Coronary artery (tissue), 2 donors: ENCODE measurements around the gene SAMD11.

ENCODE experiments used
- DNase-seq: peaks from one replicate; pipeline ENCODE4 v3.0.0-alpha.2; 2017; ENCODE audit warnings: low spot score
- H3K27ac ChIP-seq, 2 donors: fragments of 200-600 bp; sonication (generic); one replicate each; pipeline ENCODE4 v1.5.1; 2016 to 2019
- H3K4me3 ChIP-seq: fragments of 200-600 bp; sonication (generic); 2 replicates; pipeline ENCODE4 v1.5.1; 2016; ENCODE audit warnings: mild to moderate bottlenecking, moderate library complexity
- TF ChIP-seq, protein P1 (sequence below): fragments of 200-600 bp; sonication (generic); IDR thresholded peaks from one replicate; pipeline ENCODE4 v1.5.1; 2019; ENCODE audit warnings: antibody characterized with exemption

Gene SAMD11

DNA sequence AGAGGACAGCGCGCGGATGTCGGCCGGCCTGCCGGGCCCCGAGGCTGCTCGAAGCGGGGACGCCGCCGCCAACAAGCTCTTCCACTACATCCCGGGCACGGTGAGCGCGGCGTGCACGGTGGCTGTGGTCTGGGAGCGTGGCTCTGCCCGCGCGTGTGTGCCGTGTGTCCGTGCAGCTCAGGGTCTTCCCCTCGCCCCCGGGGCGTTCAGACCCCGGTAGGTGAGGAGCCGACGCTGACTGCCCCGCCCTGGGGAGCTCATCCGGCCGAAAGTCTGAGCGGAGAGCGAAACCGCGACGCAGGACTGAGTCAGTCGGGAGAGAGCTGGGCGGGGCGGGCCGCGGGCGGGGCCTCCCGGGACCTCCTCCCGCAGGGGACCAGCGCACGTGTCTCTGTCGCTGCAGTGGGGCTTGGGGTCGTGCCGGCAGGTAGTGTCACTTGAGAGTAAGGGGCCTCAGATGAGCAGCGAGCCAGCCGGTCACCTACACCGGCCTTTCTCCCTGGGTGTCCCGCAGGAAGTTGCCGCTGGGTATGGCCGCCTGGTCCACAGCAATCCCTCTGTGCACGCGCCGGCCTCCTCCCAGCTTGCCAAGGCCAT, 43.1 kb downstream of the SAMD11 start:
- TF ChIP-seq, protein P1, sequence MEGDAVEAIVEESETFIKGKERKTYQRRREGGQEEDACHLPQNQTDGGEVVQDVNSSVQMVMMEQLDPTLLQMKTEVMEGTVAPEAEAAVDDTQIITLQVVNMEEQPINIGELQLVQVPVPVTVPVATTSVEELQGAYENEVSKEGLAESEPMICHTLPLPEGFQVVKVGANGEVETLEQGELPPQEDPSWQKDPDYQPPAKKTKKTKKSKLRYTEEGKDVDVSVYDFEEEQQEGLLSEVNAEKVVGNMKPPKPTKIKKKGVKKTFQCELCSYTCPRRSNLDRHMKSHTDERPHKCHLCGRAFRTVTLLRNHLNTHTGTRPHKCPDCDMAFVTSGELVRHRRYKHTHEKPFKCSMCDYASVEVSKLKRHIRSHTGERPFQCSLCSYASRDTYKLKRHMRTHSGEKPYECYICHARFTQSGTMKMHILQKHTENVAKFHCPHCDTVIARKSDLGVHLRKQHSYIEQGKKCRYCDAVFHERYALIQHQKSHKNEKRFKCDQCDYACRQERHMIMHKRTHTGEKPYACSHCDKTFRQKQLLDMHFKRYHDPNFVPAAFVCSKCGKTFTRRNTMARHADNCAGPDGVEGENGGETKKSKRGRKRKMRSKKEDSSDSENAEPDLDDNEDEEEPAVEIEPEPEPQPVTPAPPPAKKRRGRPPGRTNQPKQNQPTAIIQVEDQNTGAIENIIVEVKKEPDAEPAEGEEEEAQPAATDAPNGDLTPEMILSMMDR = no peak
- DNase-seq = no peak
- Histone ChIP-seq H3K27ac (peak overlapping the region in 1 of 2 donors; percentile 79), H3K4me3 (peak overlapping the region; percentile 96)

DNA sequence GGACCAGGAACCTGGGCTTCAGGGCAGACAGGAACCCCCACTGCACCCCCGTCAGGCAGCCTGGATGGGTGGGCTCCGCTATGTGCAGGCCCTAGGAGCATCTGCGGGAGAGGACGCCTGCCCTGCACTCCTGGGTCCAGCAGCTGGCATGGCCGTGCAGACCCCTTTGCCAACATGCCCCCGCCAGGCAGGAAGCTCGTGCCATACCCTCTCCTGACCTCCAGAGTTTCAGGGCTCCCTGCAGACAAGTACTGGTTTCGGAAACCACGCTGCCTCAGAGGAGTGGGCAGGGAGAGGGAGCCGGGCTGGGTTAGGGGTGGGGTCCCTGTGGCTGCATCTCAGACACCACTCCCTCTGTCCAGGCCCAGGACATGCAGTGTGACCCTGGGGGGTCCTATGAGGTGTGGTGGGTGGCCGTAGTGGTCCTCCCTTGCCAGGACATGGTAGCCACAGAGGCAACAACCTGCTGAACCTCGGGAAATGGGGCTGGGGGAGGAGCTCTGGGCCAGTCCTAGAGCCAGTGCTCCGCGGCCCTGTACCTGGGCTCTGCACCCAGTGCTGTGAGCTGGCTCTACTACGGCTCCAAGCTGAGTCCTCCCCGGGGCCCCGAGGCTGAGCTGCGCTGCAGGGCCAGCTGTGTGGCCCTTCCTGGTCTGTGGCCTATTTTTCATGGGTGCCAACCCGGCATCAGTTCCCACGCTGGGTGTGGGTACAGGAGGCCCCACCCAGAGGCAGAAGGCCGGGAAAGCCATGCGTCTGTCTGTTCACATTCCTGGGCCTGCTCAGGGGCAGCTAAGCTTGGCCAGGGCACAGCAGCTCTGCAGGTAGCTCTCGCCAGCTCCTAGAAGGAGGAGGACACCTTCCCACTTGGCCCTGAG, 44.0 kb downstream of the SAMD11 start:
- Histone ChIP-seq H3K27ac (no peak overlapping the region), H3K4me3 (no peak overlapping the region)
- no peak for DNase-seq
- TF ChIP-seq, protein P1 = no peak

DNA sequence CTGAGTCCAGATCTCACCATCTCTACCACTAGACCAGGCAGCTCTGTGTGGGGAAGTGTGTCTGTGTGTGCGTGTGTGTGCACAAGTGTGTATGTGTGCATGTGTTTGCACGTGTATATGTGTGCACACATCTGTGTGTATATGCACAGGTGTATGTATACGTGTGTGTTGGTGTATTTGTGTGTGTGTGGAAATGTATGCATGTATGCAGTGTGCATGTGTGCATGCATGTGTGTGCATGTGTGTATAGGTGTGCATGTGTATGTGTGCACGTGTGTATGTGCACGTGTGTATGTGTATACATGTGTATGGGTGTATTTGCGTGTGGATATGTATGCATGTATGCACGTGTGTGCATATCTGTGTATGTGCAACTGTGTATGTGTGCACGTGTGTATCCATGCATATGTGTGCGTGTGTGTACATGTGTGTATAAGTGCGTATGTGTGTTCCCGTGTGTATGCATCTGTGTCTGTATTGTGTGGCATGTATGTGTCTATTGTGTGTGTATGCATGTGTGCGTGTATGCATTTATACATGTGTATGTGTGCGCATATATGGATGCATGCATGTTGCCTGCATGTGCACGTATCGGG, 45.6 kb downstream of the SAMD11 start:
- TF ChIP-seq, protein P1 = no peak

DNA sequence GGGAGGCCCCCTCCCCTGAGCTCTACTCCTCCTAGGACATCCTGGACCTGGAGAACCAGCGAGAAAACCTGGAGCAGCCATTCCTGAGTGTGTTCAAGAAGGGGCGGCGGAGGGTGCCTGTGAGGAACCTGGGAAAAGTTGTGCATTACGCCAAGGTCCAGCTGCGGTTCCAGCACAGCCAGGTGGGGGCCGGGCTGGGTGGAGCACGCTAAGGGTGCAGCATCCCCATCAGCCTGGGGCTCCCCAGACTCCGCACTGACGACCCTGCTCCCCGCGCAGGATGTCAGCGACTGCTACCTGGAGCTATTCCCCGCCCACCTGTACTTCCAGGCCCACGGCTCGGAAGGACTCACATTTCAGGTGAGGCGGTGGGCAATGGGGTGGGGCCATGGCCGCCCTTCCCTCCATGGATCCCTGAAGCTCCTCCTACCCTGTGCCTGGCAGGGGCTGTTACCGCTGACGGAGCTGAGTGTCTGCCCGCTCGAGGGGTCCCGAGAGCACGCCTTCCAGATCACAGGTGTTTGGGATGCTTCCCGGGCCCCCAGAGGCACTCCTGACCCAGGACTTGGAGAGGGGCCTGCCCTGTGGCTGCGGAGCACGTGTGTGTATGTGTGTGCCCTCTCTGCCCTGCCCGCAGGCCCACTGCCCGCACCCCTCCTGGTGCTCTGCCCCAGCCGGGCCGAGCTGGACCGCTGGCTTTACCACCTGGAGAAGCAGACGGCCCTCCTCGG, 46.7 kb downstream of the SAMD11 start:
- Histone ChIP-seq H3K27ac (no peak overlapping the region), H3K4me3 (no peak overlapping the region)
- DNase-seq = no peak
- TF ChIP-seq, protein P1 = no peak

More for the DNA sequence above, 45.6 kb downstream of the SAMD11 start:
- Histone ChIP-seq H3K27ac (no peak overlapping the region), H3K4me3 (no peak overlapping the region)
- DNase-seq = no peak

DNA sequence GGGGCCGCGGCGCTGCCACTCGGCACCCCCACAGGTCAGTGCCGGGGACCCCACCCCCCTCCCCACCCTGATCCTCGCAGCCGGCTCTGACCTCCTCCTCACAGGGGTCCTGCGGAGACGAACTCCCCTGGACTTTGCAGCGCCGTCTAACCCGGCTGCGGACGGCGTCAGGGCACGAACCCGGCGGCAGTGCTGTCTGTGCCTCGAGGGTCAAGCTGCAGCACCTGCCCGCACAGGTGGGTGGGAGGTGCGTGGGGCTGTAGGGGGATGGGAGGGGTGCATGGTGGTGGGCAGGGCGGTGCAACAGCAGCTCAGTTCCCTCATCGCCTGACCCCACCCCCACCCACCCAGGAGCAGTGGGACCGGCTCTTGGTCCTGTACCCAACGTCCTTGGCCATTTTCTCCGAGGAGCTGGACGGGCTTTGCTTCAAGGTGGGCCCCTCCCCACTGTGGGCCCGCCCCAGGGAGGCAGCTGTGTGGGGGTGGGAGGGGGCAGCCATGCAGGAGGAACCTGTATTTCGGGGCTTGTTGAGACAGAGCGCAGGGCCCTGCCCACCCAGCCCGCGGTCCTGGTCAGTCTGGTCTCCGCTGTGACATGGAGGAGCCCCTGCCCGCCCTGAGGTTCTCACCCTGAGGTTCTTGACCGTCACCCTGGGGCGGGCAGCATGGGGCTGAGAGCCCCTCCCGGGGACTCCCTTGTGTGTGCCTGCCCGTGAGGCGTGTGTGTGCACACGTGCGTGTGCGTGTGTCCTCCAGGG, 47.4 kb downstream of the SAMD11 start:
- Histone ChIP-seq H3K27ac (no peak overlapping the region), H3K4me3 (no peak overlapping the region)
- no peak for DNase-seq
- TF ChIP-seq, protein P1 = no peak

DNA sequence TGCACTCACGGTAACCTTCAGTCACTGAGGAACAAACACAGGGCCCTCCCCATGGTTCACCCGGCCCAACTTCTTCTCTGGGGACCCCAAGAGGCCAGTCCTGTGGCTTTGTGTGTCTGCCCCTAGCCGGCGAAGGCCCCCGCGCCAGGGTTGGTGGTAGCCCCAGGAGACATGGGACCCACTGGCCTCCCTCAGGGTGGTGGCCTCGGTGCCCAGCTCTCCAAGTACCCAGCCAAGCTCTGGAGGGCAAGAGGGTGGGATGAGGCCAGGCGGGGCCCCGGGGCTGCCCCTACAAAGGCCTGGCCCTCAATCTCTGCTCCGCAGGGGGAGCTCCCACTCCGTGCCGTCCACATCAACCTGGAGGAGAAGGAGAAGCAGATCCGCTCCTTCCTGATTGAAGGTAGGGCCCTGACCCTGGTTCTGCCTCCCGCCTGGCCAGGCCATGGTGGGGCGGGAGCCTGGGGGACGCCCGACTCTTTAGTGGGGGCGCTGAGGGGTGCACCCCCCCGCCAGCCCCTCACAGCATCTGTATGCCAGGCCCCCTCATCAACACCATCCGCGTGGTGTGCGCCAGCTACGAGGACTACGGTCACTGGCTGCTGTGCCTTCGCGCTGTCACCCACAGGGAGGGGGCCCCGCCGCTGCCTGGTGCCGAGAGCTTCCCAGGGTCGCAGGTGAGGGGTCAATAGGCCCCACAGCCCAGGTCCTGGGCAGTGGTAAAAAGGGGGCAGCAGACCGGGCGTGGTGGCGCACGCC, 48.2 kb downstream of the SAMD11 start:
- Histone ChIP-seq H3K27ac (no peak overlapping the region), H3K4me3 (no peak overlapping the region)
- TF ChIP-seq, protein P1 = no peak
- DNase-seq = no peak
